Liver (tissue), 9 donors: Measurements from ENCODE around the gene PCBD1. TPM values are rescaled to one million over a fixed set of nuclear protein-coding genes. Genes with fewer than 3 reads are reported as not detected.

ENCODE experiments used
- DNase-seq: peaks from one replicate; pipeline ENCODE4 v3.0.0-alpha.2; 2017; ENCODE audit warnings: low spot score
- H3K27ac ChIP-seq, 2 donors: one replicate each; pipeline ENCODE4 v1.7.0; 2013; ENCODE audit warnings: inconsistent platforms in 2 of 2, low read length in 2 of 2, control low read depth in 1 of 2, low read depth in 1 of 2, mild to moderate bottlenecking in 1 of 2
- H3K27me3 ChIP-seq, 4 donors: one replicate each; pipeline versions ENCODE4 v1.6.1 to v1.7.0; 2013; ENCODE audit warnings: low read length in 3 of 4, inconsistent platforms in 1 of 4, mild to moderate bottlenecking in 1 of 4, moderate library complexity in 1 of 4; ENCODE audit not compliant: control insufficient read depth in 4 of 4, insufficient read depth in 4 of 4
- H3K36me3 ChIP-seq, 4 donors: one replicate each; pipeline versions ENCODE4 v1.6.1 to v1.7.0; 2013; ENCODE audit warnings: low read length in 3 of 4, mild to moderate bottlenecking in 3 of 4, low read depth in 1 of 4, moderate library complexity in 1 of 4; ENCODE audit not compliant: control insufficient read depth in 4 of 4, insufficient read depth in 3 of 4
- H3K4me1 ChIP-seq, 4 donors: one replicate each; pipeline versions ENCODE4 v1.6.1 to v1.7.0; 2013; ENCODE audit warnings: low read length in 3 of 4, mild to moderate bottlenecking in 3 of 4, moderate library complexity in 1 of 4; ENCODE audit not compliant: control insufficient read depth in 4 of 4, insufficient read depth in 4 of 4
- H3K4me3 ChIP-seq, 3 donors: one replicate each; pipeline versions ENCODE4 v1.6.1 to v1.7.0; 2013; ENCODE audit warnings: low read length in 3 of 3, control low read depth in 1 of 3, low read depth in 1 of 3, mild to moderate bottlenecking in 1 of 3
- H3K9ac ChIP-seq, 2 donors: one replicate each; pipeline ENCODE4 v1.7.0; 2013; ENCODE audit warnings: low read length in 2 of 2, mild to moderate bottlenecking in 2 of 2, moderate library complexity in 2 of 2, control low read depth in 1 of 2, low read depth in 1 of 2
- H3K9me3 ChIP-seq, 4 donors: one replicate each; pipeline versions ENCODE4 v1.6.1 to v1.7.0; 2013; ENCODE audit warnings: low read length in 3 of 4; ENCODE audit not compliant: control insufficient read depth in 4 of 4
- ATF3 ChIP-seq: IDR thresholded peaks from 2 replicates; pipeline ENCODE4 v1.6.1; 2016; ENCODE audit warnings: antibody characterized with exemption
- CTCF ChIP-seq: fragments of 150-350 bp; IDR thresholded peaks from 2 replicates; pipeline ENCODE4 v1.5.1; 2017; ENCODE audit warnings: improper control_type of control experiment, low read depth, low read length; ENCODE audit not compliant: missing input control
- EGR1 ChIP-seq, 2 donors: IDR thresholded peaks; 2 replicates each; pipeline ENCODE4 v1.6.1; 2016 to 2018; ENCODE audit warnings: antibody characterized with exemption in 2 of 2, low read depth in 2 of 2
- FOXA1 ChIP-seq: IDR thresholded peaks from 2 replicates; pipeline ENCODE4 v1.6.1; 2016; ENCODE audit warnings: antibody characterized with exemption
- FOXA2 ChIP-seq: IDR thresholded peaks from 2 replicates; pipeline ENCODE4 v1.6.1; 2016; ENCODE audit warnings: antibody characterized with exemption
- GABPA ChIP-seq, 2 donors: IDR thresholded peaks in 1 of 2; conservative IDR thresholded peaks in 1 of 2; 2 replicates each; pipeline ENCODE4 v1.6.1; 2016; ENCODE audit warnings: antibody characterized with exemption in 2 of 2, mild to moderate bottlenecking in 1 of 2, moderate library complexity in 1 of 2
- HNF4A ChIP-seq, 2 donors: conservative IDR thresholded peaks; 2 replicates each; pipeline ENCODE4 v1.6.1; 2016; ENCODE audit warnings: antibody characterized with exemption in 2 of 2, mild to moderate bottlenecking in 2 of 2
- HNF4G ChIP-seq: IDR thresholded peaks from 2 replicates; pipeline ENCODE4 v1.6.1; 2016; ENCODE audit warnings: antibody characterized with exemption
- JUND ChIP-seq, 2 donors: IDR thresholded peaks; 2 replicates each; pipeline ENCODE4 v1.6.1; 2016; ENCODE audit warnings: antibody characterized with exemption in 2 of 2
- MAX ChIP-seq: IDR thresholded peaks from 2 replicates; pipeline ENCODE4 v1.6.1; 2016; ENCODE audit warnings: antibody characterized with exemption
- NR2F2 ChIP-seq: IDR thresholded peaks from 2 replicates; pipeline ENCODE4 v1.6.1; 2016; ENCODE audit warnings: antibody characterized with exemption
- RAD21 ChIP-seq, 2 donors: IDR thresholded peaks; 2 replicates each; pipeline ENCODE4 v1.6.1; 2016; ENCODE audit warnings: antibody characterized with exemption in 2 of 2, mild to moderate bottlenecking in 2 of 2
- REST ChIP-seq: IDR thresholded peaks from 2 replicates; pipeline ENCODE4 v1.6.1; 2016; ENCODE audit warnings: antibody characterized with exemption, mild to moderate bottlenecking
- RXRA ChIP-seq, 2 donors: IDR thresholded peaks; 2 replicates each; pipeline ENCODE4 v1.6.1; 2017 to 2018; ENCODE audit warnings: antibody characterized with exemption in 2 of 2, mild to moderate bottlenecking in 1 of 2
- SP1 ChIP-seq: IDR thresholded peaks from 2 replicates; pipeline ENCODE4 v1.6.1; 2018; ENCODE audit warnings: antibody characterized with exemption, mild to moderate bottlenecking
- TAF1 ChIP-seq: conservative IDR thresholded peaks from 2 replicates; pipeline ENCODE4 v1.6.1; 2016; ENCODE audit warnings: antibody characterized with exemption, mild to moderate bottlenecking
- YY1 ChIP-seq: IDR thresholded peaks from 2 replicates; pipeline ENCODE4 v1.6.1; 2016; ENCODE audit warnings: antibody characterized with exemption, mild to moderate bottlenecking
- ZBTB33 ChIP-seq: IDR thresholded peaks from 2 replicates; pipeline ENCODE4 v1.6.1; 2016; ENCODE audit warnings: antibody characterized with exemption
- WGBS: extraction: QIAGEN DNeasy Blood & Tissue Kit; methylation state at CpG from one replicate; pipeline ENCODE4 v1.1.7; 2013; 5-methylcytosine and 5-hydroxymethylcytosine counted together
- polyA plus RNA-seq, 2 donors: library from polyadenylated mRNA; stranded (reverse) in 1 of 2; unstranded in 1 of 2; fragments of 200-250 nt in 1 of 2; fragments of >200 nt in 1 of 2; fragmentation: Nextera tagmentation in 1 of 2; extraction: Ambion mirVana in 1 of 2; gene quantifications; one replicate each; pipeline versions ENCODE4 v1.2.1 to v1.2.3, GENCODE V29; 2013 to 2015
- total RNA-seq, 2 donors: library from RNA; depleted of rRNA; stranded (reverse); fragments of >200 nt; gene quantifications; one replicate each; pipeline ENCODE4 v1.2.3, GENCODE V29; 2014
- donor health status: healthy.
- donor health status: healthy.
- donor health status: healthy.
- donor health status: healthy.
- donor health status: healthy.

PCBD1 gene
- total and polyA plus RNA-seq, 4 donors: 72.0 to 458 (median 171) TPM

GRCh38 chr10:70885931-70886903, 2.1 kb downstream of the PCBD1 start:
- WGBS: 36% methylated on average over 18 of the region's 18 CpGs
- peak overlapping the region in 2 of 3 donors; percentile 4 to 89 for H3K4me3 ChIP-seq
- no peaks in the 10 kb centered on the region for H3K9me3 ChIP-seq

More at GRCh38 chr10:70885931-70886903, 2.1 kb downstream of the PCBD1 start:
- DNase-seq: peak; percentile 62
- Histone ChIP-seq H3K9ac (peak overlapping the region; percentile 13 to 29), H3K4me1 (peaks cover 0 to 46% (median 31%) of the 10 kb centered on the region in 4 donors), H3K27ac (peak overlapping the region; percentile 93 to 98), H3K27me3 (no peaks in the 10 kb centered on the region), H3K36me3 (peaks cover 5 to 33% (median 18%) of the 10 kb centered on the region in 4 donors)
- TF ChIP-seq MAX (no peak), FOXA2 (no peak), RXRA (IDR thresholded peaks at IDR 0.05) (peak; percentile 89 to 93), NR2F2 (no peak), ATF3 (peak; percentile 48), YY1 (peak; percentile 67), EGR1 (IDR thresholded peaks at IDR 0.05; ENCODE audit: low read depth in 2 of 2) (no peak), GABPA (IDR thresholded peaks at IDR 0.05 in 1 of 2, conservative IDR thresholded peaks at IDR 0.05 in 1 of 2) (no peak), CTCF (no peak), TAF1 (no peak), JUND (IDR thresholded peaks at IDR 0.05) (no peak), HNF4A (conservative IDR thresholded peaks at IDR 0.05) (peak; percentile 93 to 94), ZBTB33 (peak; percentile 48), SP1 (peak; percentile 97), RAD21 (IDR thresholded peaks at IDR 0.05) (no peak), FOXA1 (no peak), REST (peak; percentile 85), HNF4G (peak; percentile 57)
